Astrocyte of the cerebellum (primary cell): Measurements from ENCODE around the gene AKAP9.

ENCODE experiments used
- DNase-seq: peaks from one replicate; pipeline ENCODE4 v3.0.0-alpha.2; 2011; ENCODE audit warnings: low read depth
- H3K4me3 ChIP-seq: 2 replicates; pipeline ENCODE4 v1.5.1; 2011; ENCODE audit warnings: mild to moderate bottlenecking, low read depth, low read length, moderate library complexity
- in situ Hi-C: cut with HindIII; loops from 2 replicates; pipeline ENCODE4 v1.10.0; 2017; ENCODE audit warnings: low sequenced_read_pairs
- TF ChIP-seq, protein P1 (sequence below): IDR thresholded peaks from 2 replicates; pipeline ENCODE4 v1.5.1; 2012; ENCODE audit warnings: low read length, low read depth, moderate library complexity, mild to moderate bottlenecking; ENCODE audit errors: missing control alignments

AKAP9 gene

DNA sequence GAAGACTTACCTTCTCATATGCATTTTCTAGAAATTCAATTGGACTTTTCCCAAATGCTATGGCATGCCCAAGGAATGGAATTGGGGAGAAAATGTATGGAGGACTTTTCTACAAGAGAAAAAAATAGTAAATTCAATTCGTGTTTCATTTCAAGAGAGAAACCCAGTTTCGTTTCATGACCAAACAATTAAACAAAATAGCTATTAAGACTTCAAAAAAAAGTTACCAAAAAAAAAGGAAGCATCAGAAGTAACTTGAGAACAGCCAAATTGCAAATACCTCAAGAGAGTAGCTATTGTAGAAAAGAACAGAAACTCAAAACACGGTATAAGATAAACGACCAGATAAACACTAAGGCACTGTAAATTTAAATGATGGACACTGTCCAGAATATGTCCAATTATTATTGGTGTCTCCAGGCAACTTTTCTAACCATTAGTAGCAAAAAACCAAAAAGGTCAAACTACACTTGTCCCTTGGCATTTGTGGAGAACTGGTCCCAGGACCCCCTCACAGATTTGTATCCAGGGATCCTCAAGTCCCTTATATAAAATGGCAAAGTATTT lies 191.2 kb downstream of the AKAP9 start:
- H3K4me3 ChIP-seq, result peak overlapping the region; percentile 89
- TF ChIP-seq, protein P1, sequence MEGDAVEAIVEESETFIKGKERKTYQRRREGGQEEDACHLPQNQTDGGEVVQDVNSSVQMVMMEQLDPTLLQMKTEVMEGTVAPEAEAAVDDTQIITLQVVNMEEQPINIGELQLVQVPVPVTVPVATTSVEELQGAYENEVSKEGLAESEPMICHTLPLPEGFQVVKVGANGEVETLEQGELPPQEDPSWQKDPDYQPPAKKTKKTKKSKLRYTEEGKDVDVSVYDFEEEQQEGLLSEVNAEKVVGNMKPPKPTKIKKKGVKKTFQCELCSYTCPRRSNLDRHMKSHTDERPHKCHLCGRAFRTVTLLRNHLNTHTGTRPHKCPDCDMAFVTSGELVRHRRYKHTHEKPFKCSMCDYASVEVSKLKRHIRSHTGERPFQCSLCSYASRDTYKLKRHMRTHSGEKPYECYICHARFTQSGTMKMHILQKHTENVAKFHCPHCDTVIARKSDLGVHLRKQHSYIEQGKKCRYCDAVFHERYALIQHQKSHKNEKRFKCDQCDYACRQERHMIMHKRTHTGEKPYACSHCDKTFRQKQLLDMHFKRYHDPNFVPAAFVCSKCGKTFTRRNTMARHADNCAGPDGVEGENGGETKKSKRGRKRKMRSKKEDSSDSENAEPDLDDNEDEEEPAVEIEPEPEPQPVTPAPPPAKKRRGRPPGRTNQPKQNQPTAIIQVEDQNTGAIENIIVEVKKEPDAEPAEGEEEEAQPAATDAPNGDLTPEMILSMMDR, result no peak
- DNase-seq, result no peak
- in situ Hi-C loops, result no loop called here

DNA sequence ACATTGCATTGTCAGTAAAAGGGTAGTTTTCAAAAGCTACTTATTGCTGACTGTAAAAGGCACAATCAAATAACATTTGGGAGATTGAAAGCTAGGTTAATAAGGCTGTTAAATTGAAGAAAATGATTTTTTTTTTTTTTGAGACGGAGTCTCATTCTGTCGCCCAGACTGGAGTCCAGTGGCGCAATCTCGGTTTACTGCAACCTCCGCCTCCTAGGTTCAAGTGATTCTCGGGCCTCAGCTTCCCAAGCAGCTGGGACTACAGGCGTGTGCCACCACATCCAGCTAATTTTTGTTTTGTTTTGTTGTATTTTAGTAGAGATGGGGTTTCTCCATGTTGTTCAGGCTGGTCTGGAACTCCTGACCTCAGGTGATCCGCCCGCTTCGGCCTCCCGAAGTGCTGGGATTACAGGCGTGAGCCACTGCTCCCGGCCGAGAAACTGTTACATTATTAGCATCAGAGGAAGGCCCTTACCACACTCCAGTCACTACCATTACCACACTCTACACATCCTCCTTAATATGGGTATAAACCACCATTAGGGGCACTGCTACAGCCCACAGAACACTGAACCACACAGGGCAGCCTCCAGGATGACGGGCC lies 192.6 kb downstream of the AKAP9 start:
- TF ChIP-seq, protein P1, result no peak
- H3K4me3 ChIP-seq, result peak overlapping the region; percentile 89
- no peak for DNase-seq
- in situ Hi-C loops, result no loop called here

DNA sequence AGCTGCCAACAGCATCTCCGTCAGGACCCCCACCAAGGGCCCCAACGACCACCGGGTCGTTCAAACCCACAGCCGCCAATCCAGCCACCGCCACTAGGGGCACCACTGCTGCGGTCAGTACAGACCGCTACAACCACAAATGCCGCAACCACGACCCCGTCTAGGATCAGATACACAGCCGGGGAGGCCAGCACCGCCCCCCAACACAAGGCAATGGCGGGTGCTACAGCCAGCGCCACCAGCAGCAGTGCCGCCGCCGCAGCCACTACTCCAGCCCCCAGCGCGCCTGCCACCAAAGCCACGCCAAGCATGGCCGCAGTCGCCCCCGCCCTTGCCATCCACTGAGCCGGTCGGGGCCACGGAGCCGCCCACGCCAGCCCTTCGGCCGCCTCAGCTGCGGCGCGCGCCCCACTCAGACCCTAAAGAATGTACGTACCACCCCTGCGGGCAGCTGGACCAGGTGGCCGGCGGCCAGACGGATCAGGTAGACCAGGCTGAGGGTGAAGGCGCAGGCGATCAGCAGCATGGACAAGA lies 193.1 kb downstream of the AKAP9 start:
- TF ChIP-seq, protein P1, result peak; percentile 78
- in situ Hi-C loops, result no loop called here
- peak overlapping the region; percentile 89 for H3K4me3 ChIP-seq
- DNase-seq, result peak; percentile 16

DNA sequence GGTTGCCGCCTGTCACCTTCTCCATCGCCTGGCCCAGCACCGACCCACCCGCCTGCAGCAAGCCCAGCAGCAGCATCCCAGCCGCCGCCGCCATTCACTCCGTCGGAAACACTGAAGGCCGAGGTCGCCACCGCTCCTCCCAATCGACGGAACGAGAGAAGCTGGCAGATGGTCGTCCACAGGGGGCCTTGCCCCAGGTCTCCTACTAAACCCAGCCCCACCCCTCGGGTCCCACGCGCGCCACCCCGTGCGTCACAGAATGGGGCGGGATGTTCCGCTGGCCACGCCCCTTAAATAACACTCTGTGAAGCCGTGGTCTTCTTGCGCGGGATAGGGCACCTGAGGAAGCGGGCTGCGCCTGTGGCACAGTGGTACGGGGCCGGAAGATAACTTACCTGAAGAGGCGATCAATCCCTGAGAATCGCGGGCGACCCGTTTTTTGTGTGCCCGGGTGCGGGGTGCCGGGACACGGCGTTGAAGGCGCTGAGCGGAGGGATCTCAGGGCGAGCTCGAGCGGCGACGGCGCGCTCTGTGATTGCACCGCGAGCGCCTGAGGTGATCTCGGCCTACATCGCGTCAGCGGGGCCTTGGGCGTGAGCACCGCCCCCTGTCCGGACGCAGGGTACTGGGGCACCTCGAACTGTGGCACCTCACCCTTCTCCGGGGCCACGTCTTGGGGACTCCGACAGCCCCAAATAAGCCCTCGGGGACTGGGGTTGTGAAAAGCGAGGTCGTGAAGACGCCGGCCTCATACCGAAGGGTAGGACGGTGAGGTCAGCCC lies 193.8 kb downstream of the AKAP9 start, which contains the start of gene CYP51A1:
CYP51A1 (minus strand) TSS at position 207 of the 781 bp plus-strand sequence; CDS start at position 94, 113 bp downstream.
- peak within 1 kb of the TSS; percentile 89 for H3K4me3 ChIP-seq
- in situ Hi-C loops, result no loop called here
- TF ChIP-seq, protein P1, result no peak
- DNase-seq, result peak; percentile 78

DNA sequence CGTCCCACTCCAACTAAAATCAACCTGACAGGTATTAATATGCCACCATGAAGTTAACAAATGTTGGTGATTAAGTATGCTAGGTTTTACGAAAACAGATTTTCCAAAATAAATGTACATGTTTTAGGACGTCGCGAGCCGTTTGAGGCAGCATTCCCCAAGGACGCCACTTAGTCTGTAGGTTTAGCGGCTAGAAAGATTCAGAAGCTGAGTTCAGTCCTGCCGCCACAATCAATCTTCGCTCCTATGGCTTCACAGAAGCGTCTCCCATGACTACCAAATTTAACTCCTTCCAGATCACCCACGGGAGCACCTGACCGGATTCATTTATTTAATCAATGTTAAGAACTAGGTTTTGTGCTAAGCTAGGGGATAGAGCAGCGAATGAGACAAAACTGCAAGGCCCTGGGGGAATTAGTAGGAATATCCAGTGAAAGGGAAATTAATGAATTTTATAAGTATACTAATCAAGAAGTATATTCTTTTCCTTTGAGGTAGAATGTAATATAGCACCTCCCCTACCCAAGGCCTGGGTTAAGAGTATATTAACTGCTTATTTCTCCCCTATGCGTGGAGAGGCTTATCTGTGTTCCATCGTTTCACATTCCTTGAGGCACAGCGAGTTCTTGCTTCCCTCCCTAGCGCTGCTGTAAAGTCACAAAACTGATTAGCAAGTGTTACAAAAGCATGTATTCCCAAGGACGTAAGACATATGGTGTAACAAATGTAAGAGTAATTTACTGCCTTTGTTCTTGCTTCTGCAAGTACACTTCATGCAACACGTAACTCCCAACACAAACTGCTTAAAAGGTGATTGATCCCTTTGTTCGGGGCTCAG lies 194.6 kb downstream of the AKAP9 start:
- peak overlapping the region; percentile 89 for H3K4me3 ChIP-seq
- TF ChIP-seq, protein P1, result no peak
- DNase-seq, result peak; percentile 3
- in situ Hi-C loops, result no loop called here

DNA sequence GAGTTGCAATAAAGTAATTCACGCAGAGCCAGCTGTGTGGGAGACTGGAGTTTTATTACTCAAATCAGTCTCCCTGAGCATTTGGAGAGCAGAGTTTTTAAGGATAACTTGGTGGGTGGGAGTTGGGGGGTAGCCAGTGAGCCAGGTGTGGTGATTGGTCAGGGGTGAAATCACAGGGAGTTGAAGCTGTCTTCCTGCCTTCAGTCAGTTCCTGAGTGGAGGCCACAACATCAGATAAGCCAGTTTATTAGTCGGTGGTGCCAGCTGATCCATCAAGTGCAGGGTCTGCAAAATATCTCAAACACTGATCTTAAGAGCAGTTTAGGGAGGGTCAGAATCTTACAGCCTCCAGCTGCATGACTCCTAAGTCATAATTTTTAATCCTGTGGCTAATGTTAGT lies 196.9 kb downstream of the AKAP9 start:
- TF ChIP-seq, protein P1, result no peak
- no peak overlapping the region for H3K4me3 ChIP-seq
- in situ Hi-C loops, result no loop called here
- DNase-seq, result no peak
